Tibial nerve (tissue), 3 donors: ENCODE results near the gene SLITRK6.

Experiments used
- POLR2A ChIP-seq, 2 donors: fragments of 450-650 bp; IDR thresholded peaks; one replicate each; pipeline ENCODE4 v1.6.1; 2017; ENCODE audit warnings: antibody characterized with exemption in 2 of 2, mild to moderate bottlenecking in 2 of 2, moderate library complexity in 2 of 2
- TF ChIP-seq, protein P1 (sequence below), 5 experiments: fragments of 200-600 bp in 3 of 5; fragments of 450-650 bp in 2 of 5; sonication (generic) in 3 of 5; IDR thresholded peaks; one replicate each; pipeline ENCODE4 v1.5.1; 2016 to 2019; ENCODE audit warnings: antibody characterized with exemption in 5 of 5, mild to moderate bottlenecking in 3 of 5, moderate library complexity in 2 of 5

DNA sequence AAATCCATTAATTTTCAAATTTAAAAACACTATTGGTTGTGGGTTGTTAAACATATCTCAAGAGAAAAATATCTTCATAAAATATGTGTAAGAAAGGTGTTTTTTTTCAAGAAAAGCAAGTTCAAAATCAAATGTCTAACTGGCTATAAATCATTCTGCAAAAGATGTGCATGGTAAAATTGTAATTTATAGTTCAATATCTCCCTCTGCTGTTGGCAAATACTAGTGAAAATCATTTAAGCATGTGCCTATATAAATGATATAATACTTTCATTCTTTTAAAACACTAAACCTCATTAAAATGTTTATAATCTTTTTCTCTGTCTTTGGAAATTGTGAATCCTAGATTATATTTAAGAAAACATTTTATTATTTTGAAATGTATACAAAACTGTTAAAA lies 17.2 kb upstream of the SLITRK6 start:
- no peak for TF ChIP-seq POLR2A (IDR thresholded peaks at IDR 0.05)
- TF ChIP-seq, protein P1, sequence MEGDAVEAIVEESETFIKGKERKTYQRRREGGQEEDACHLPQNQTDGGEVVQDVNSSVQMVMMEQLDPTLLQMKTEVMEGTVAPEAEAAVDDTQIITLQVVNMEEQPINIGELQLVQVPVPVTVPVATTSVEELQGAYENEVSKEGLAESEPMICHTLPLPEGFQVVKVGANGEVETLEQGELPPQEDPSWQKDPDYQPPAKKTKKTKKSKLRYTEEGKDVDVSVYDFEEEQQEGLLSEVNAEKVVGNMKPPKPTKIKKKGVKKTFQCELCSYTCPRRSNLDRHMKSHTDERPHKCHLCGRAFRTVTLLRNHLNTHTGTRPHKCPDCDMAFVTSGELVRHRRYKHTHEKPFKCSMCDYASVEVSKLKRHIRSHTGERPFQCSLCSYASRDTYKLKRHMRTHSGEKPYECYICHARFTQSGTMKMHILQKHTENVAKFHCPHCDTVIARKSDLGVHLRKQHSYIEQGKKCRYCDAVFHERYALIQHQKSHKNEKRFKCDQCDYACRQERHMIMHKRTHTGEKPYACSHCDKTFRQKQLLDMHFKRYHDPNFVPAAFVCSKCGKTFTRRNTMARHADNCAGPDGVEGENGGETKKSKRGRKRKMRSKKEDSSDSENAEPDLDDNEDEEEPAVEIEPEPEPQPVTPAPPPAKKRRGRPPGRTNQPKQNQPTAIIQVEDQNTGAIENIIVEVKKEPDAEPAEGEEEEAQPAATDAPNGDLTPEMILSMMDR (IDR thresholded peaks at IDR 0.05), result no peak
